Colonic mucosa (tissue), 4 donors: ENCODE data around the gene C16orf74. TPM values are rescaled to one million over a fixed set of nuclear protein-coding genes. Genes with fewer than 3 reads are reported as not detected.

Experiments
- DNase-seq: peaks from one replicate; pipeline ENCODE4 v3.0.0-alpha.2; 2020
- H3K27ac ChIP-seq: fragments of 200-600 bp; one replicate; pipeline ENCODE4 v1.8.0; 2021
- H3K27me3 ChIP-seq: fragments of 200-600 bp; one replicate; pipeline ENCODE4 v1.8.0; 2021
- H3K36me3 ChIP-seq: fragments of 200-600 bp; one replicate; pipeline ENCODE4 v1.8.0; 2021
- H3K4me1 ChIP-seq: fragments of 200-600 bp; one replicate; pipeline ENCODE4 v1.8.0; 2021; ENCODE audit warnings: mild to moderate bottlenecking
- H3K4me3 ChIP-seq: fragments of 200-600 bp; one replicate; pipeline ENCODE4 v1.8.0; 2021
- H3K9ac ChIP-seq, 2 donors: one replicate each; pipeline ENCODE4 v1.7.0; 2013; ENCODE audit warnings: control low read depth in 2 of 2, low read depth in 2 of 2, low read length in 2 of 2
- H3K9me3 ChIP-seq: fragments of 200-600 bp; one replicate; pipeline ENCODE4 v1.8.0; 2021
- CTCF ChIP-seq: fragments of 200-600 bp; IDR thresholded peaks from one replicate; pipeline ENCODE4 v1.8.0; 2022; ENCODE audit warnings: antibody characterized with exemption, mild to moderate bottlenecking
- intact Hi-C: fragments of 100-400 bp; cut with DNase I; formaldehyde crosslinking; loops from one replicate; pipeline ENCODE4 v1.14.1; 2022
- total RNA-seq, 2 donors: library from RNA; stranded (reverse); fragmentation: NEBNext Ultra II Directional in 1 of 2; extraction: Animal tissue kit (Norgen Biotek cat#: 25700) in 1 of 2; gene quantifications; one replicate each; pipeline ENCODE4 v1.2.1, GENCODE V29; 2021
- donor health status: healthy.
- donor health status: DM: no; HTN: no; CAD: no.
- donor health status: DM: no; HTN: no; CAD: no.

Gene C16orf74
- total RNA-seq, 2 donors from 2014 or later, result 0.37 to 0.96 TPM

GRCh38 chr16:85668676-85669424 lies 82.0 kb downstream of the C16orf74 start:
- no peak for DNase-seq
- H3K4me3 ChIP-seq, result no peak overlapping the region
- H3K9ac ChIP-seq, result no peak overlapping the region
- H3K27me3 ChIP-seq, result no peaks in the 10 kb centered on the region
- H3K9me3 ChIP-seq, result no peaks in the 10 kb centered on the region
- intact Hi-C loops, result no loop called here
- no peaks in the 10 kb centered on the region for H3K4me1 ChIP-seq
- H3K36me3 ChIP-seq, result peaks cover 29% of the 10 kb centered on the region
- no peak overlapping the region for H3K27ac ChIP-seq
- TF ChIP-seq CTCF, result no peak

GRCh38 chr16:85667841-85668413 lies 83.0 kb downstream of the C16orf74 start:
- no peaks in the 10 kb centered on the region for H3K9me3 ChIP-seq
- H3K4me1 ChIP-seq, result no peaks in the 10 kb centered on the region
- intact Hi-C loops, result no loop called here
- H3K27me3 ChIP-seq, result no peaks in the 10 kb centered on the region
- H3K36me3 ChIP-seq, result peaks cover 35% of the 10 kb centered on the region
- no peak for TF ChIP-seq CTCF
- no peak overlapping the region for H3K9ac ChIP-seq
- no peak overlapping the region for H3K27ac ChIP-seq
- DNase-seq, result no peak
- H3K4me3 ChIP-seq, result no peak overlapping the region

GRCh38 chr16:85667261-85667660 lies 83.6 kb downstream of the C16orf74 start:
- DNase-seq, result no peak
- Histone ChIP-seq H3K27me3 (no peaks in the 10 kb centered on the region), H3K27ac (no peak overlapping the region), H3K36me3 (peaks cover 42% of the 10 kb centered on the region), H3K4me1 (no peaks in the 10 kb centered on the region), H3K9me3 (no peaks in the 10 kb centered on the region), H3K4me3 (no peak overlapping the region), H3K9ac (no peak overlapping the region)
- intact Hi-C loops, result no loop called here
- TF ChIP-seq CTCF, result no peak

GRCh38 chr16:85665929-85666328 lies 85.0 kb downstream of the C16orf74 start:
- intact Hi-C loops, result no loop called here
- no peak for DNase-seq
- H3K27ac ChIP-seq, result no peak overlapping the region
- no peaks in the 10 kb centered on the region for H3K9me3 ChIP-seq
- H3K9ac ChIP-seq, result no peak overlapping the region
- no peaks in the 10 kb centered on the region for H3K27me3 ChIP-seq
- no peak overlapping the region for H3K4me3 ChIP-seq
- peaks cover 53% of the 10 kb centered on the region for H3K36me3 ChIP-seq
- H3K4me1 ChIP-seq, result no peaks in the 10 kb centered on the region
- TF ChIP-seq CTCF, result no peak

- Histone ChIP-seq H3K9me3 (no peaks in the 10 kb centered on the region), H3K4me3 (no peak overlapping the region), H3K36me3 (peaks cover 53% of the 10 kb centered on the region), H3K27me3 (no peaks in the 10 kb centered on the region), H3K27ac (no peak overlapping the region), H3K9ac (no peak overlapping the region), H3K4me1 (no peaks in the 10 kb centered on the region)
- no peak for DNase-seq
- intact Hi-C loops, result no loop called here
- no peak for TF ChIP-seq CTCF
These were observed 85.5 kb downstream of the C16orf74 start for GRCh38 chr16:85665373-85665740.
